Measurements from ENCODE around the gene PPP2R2C.

PPP2R2C gene

GRCh38 chr4:6301732-6302442 lies 170.5 kb downstream of the PPP2R2C start:
- Histone ChIP-seq H3K4me1 (ENCODE audit: control insufficient read depth, insufficient read depth, low read length) (no peaks in the 10 kb centered on the region), H3K9me3 (ENCODE audit: control insufficient read depth, insufficient read depth, low read depth, low read length) (no peaks in the 10 kb centered on the region), H3K4me3 (ENCODE audit: low read depth, low read length) (no peak overlapping the region), H3K36me3 (ENCODE audit: control insufficient read depth in 2 of 2, insufficient read depth in 1 of 2, low read length in 2 of 2) (peaks cover 0 to 56% of the 10 kb centered on the region in 2 experiments; a peak in 1 of 3 replicates), H3K27ac (ENCODE audit: extremely low read depth, low read depth, low read length) (no peak overlapping the region)
- no peak for TF ChIP-seq ZFP3 (tag by site-specific recombination; IDR thresholded peaks at IDR 0.05; ENCODE audit: low read depth)
- no peak for TF ChIP-seq ZNF561 (tag by site-specific recombination; IDR thresholded peaks at IDR 0.05; ENCODE audit: borderline replicate concordance)
- TF ChIP-seq ZNF776 (tag by site-specific recombination; IDR thresholded peaks at IDR 0.05; ENCODE audit: borderline replicate concordance), result no peak
- no peak for TF ChIP-seq ZNF18 (tag by site-specific recombination; IDR thresholded peaks at IDR 0.05)
- no peak for TF ChIP-seq ZNF398 (tag by site-specific recombination; IDR thresholded peaks at IDR 0.05)
- ChIA-PET POLR2A (no interaction called here), CTCF (interaction anchor here (0.6 kb wide), 1 partner anchor 31 kb away, joined by 3 read pairs; no protein-coding TSS in a partner anchor)

GRCh38 chr4:6301051-6301731 lies 171.2 kb downstream of the PPP2R2C start:
- H3K36me3 ChIP-seq (ENCODE audit: control insufficient read depth in 2 of 2, insufficient read depth in 1 of 2, low read length in 2 of 2), result peaks cover 0 to 62% of the 10 kb centered on the region in 2 experiments; a peak in 1 of 3 replicates
- no peak overlapping the region for H3K4me3 ChIP-seq (ENCODE audit: low read depth, low read length)
- no peaks in the 10 kb centered on the region for H3K4me1 ChIP-seq (ENCODE audit: control insufficient read depth, insufficient read depth, low read length)
- POLR2A ChIA-PET, result no interaction called here
- CTCF ChIA-PET, result interaction anchor here (0.6 kb wide), 1 partner anchor 32 kb away, joined by 3 read pairs; no protein-coding TSS in a partner anchor
- TF ChIP-seq SP2 (tag by site-specific recombination; IDR thresholded peaks at IDR 0.05) (no peak), ZBTB11 (tag by site-specific recombination; conservative IDR thresholded peaks at IDR 0.05; ENCODE audit: low read depth) (no peak), ZNF830 (tag by site-specific recombination; IDR thresholded peaks at IDR 0.05; ENCODE audit: low read depth) (no peak), ZNF16 (tag by site-specific recombination; IDR thresholded peaks at IDR 0.05; ENCODE audit: low read depth) (no peak), OVOL3 (tag by site-specific recombination; IDR thresholded peaks at IDR 0.05) (no peak), HOXC10 (CRISPR knock-in tag; IDR thresholded peaks at IDR 0.05) (no peak), ZNF391 (tag by site-specific recombination; IDR thresholded peaks at IDR 0.05; ENCODE audit: borderline replicate concordance, low read depth) (no peak), TSHZ1 (tag by site-specific recombination; IDR thresholded peaks at IDR 0.05; ENCODE audit: borderline replicate concordance) (no peak)
- H3K9me3 ChIP-seq (ENCODE audit: control insufficient read depth, insufficient read depth, low read depth, low read length), result no peaks in the 10 kb centered on the region
- no peak overlapping the region for H3K27ac ChIP-seq (ENCODE audit: extremely low read depth, low read depth, low read length)
